K562 treated with DMSO at 1 percent for 48 hours (cell line): ENCODE measurements around the gene FTHL17. TPM values are rescaled to one million over a fixed set of nuclear protein-coding genes. Genes with fewer than 3 reads are reported as not detected.

Experiments used
- total RNA-seq: library from RNA; unstranded; fragments of 300-600 nt; gene quantifications from 2 replicates; pipeline ENCODE4 v1.2.3, GENCODE V29; 2022; ENCODE audit warnings: low replicate concordance; ENCODE audit errors: extremely low read depth

Gene FTHL17
- not detected in 2 replicates for total RNA-seq

GRCh38 chrX:31071725-31072124 lies at the start of gene FTHL17:
FTHL17 (minus strand) TSS chrX:31072041; CDS start chrX:31071953, 88 bp downstream.

Other genes starting within 250 kb of the FTHL17 start
- gene TAB3, start 182.8 kb downstream of the FTHL17 start, total RNA-seq: not detected in 2 replicates